GM08714 (cell line): Measurements from ENCODE around the gene DOCK3.

Source experiments
- H3K4me3 ChIP-seq: fragments of 200-500 bp; sonication (Bioruptor generic); 2 replicates; pipeline ENCODE4 v1.5.1; 2014; ENCODE audit warnings: mild to moderate bottlenecking, low read length, inconsistent platforms
- ZNF274 ChIP-seq: IDR thresholded peaks from 2 replicates; pipeline ENCODE4 v1.6.1; 2012; ENCODE audit warnings: mild to moderate bottlenecking, low read depth, low read length

Gene DOCK3

GRCh38 chr3:51391075-51391565 lies 716.4 kb downstream of the DOCK3 start, which contains the start of gene RBM15B:
Gene RBM15B, plus strand, starts transcription at chr3:51391285. Its CDS starts 115 bp downstream, at chr3:51391400.
- H3K4me3 ChIP-seq = peak within 1 kb of the TSS; percentile 85
- TF ChIP-seq ZNF274 = no peak

GRCh38 chr3:51391566-51392354 lies 717.0 kb downstream of the DOCK3 start:
- TF ChIP-seq ZNF274 = no peak
- H3K4me3 ChIP-seq = peak overlapping the region; percentile 85

- no peak for TF ChIP-seq ZNF274
- peak overlapping the region; percentile 85 for H3K4me3 ChIP-seq
Observed at GRCh38 chr3:51392355-51393133, 717.8 kb downstream of the DOCK3 start.

GRCh38 chr3:51393134-51393495 lies 718.4 kb downstream of the DOCK3 start:
- H3K4me3 ChIP-seq = no peak overlapping the region
- TF ChIP-seq ZNF274 = no peak

- H3K4me3 ChIP-seq = no peak overlapping the region
- no peak for TF ChIP-seq ZNF274
Observed at GRCh38 chr3:51393564-51393963, 718.8 kb downstream of the DOCK3 start.

- no peak for TF ChIP-seq ZNF274
Observed at GRCh38 chr3:51394541-51394940, 719.8 kb downstream of the DOCK3 start.

GRCh38 chr3:51395493-51396213 lies 720.9 kb downstream of the DOCK3 start:
- no peak for TF ChIP-seq ZNF274
- H3K4me3 ChIP-seq = no peak overlapping the region

More at GRCh38 chr3:51394541-51394940, 719.8 kb downstream of the DOCK3 start:
- no peak overlapping the region for H3K4me3 ChIP-seq

GRCh38 chr3:51396401-51396800 lies 721.7 kb downstream of the DOCK3 start:
- TF ChIP-seq ZNF274 = no peak
- H3K4me3 ChIP-seq = no peak overlapping the region

- no peak overlapping the region for H3K4me3 ChIP-seq
- TF ChIP-seq ZNF274 = no peak
Observed at GRCh38 chr3:51397392-51397791, 722.7 kb downstream of the DOCK3 start.

GRCh38 chr3:51398595-51399310 lies 724.0 kb downstream of the DOCK3 start:
- no peak overlapping the region for H3K4me3 ChIP-seq
- no peak for TF ChIP-seq ZNF274

GRCh38 chr3:51400166-51400565 lies 725.4 kb downstream of the DOCK3 start:
- H3K4me3 ChIP-seq = no peak overlapping the region
- no peak for TF ChIP-seq ZNF274

GRCh38 chr3:51401735-51402134 lies 727.0 kb downstream of the DOCK3 start:
- no peak for TF ChIP-seq ZNF274

GRCh38 chr3:51403675-51404074 lies 728.9 kb downstream of the DOCK3 start:
- no peak for TF ChIP-seq ZNF274
- H3K4me3 ChIP-seq = no peak overlapping the region

More at GRCh38 chr3:51401735-51402134, 727.0 kb downstream of the DOCK3 start:
- H3K4me3 ChIP-seq = no peak overlapping the region
